HG02943 (cell line): Measurements from ENCODE around the gene KBTBD3.
"Not testable (repeated sequence)": the region's sequence is repeated elsewhere in the genome, so short reads cannot be mapped to it uniquely, and the experiment has no call there.

Experiments used
- ATAC-seq: cut with Tn5 transposase; IDR thresholded peaks from one replicate; pipeline ENCODE4 v1.9.1; 2021; ENCODE audit warnings: mild to moderate bottlenecking, low read depth, moderate library complexity; ENCODE audit not compliant: unreplicated experiment

KBTBD3 gene

GRCh38 chr11:106061954-106062949 is 14.9 kb downstream of the KBTBD3 start:
- no peak for ATAC-seq

- no peak for ATAC-seq
Observed at GRCh38 chr11:106061249-106061784, 15.8 kb downstream of the KBTBD3 start.

GRCh38 chr11:106059617-106060016 is 17.5 kb downstream of the KBTBD3 start:
- ATAC-seq = no peak

- not testable (repeated sequence) for ATAC-seq
Observed at GRCh38 chr11:106058377-106058776, 18.8 kb downstream of the KBTBD3 start.

- ATAC-seq = no peak
Observed at GRCh38 chr11:106051103-106051502, 26.0 kb downstream of the KBTBD3 start.

- ATAC-seq = no peak
Observed at GRCh38 chr11:106049727-106050476, 27.2 kb downstream of the KBTBD3 start.

GRCh38 chr11:106047631-106048030 is 29.5 kb downstream of the KBTBD3 start:
- ATAC-seq = no peak

GRCh38 chr11:106043540-106043939 is 33.6 kb downstream of the KBTBD3 start:
- no peak for ATAC-seq

GRCh38 chr11:106032861-106033260 is 44.3 kb downstream of the KBTBD3 start:
- no peak for ATAC-seq

GRCh38 chr11:106031936-106032335 is 45.2 kb downstream of the KBTBD3 start:
- ATAC-seq = no peak

- no peak for ATAC-seq
Observed at GRCh38 chr11:106031202-106031810, 45.8 kb downstream of the KBTBD3 start.

GRCh38 chr11:106030609-106031008 is 46.5 kb downstream of the KBTBD3 start:
- no peak for ATAC-seq

- ATAC-seq = no peak
Observed at GRCh38 chr11:106022795-106023275, 54.3 kb downstream of the KBTBD3 start.

- peak; percentile 99 for ATAC-seq
Observed at GRCh38 chr11:106021967-106022794, 55.0 kb downstream of the KBTBD3 start, which contains the start of gene MSANTD4. MSANTD4 (minus strand) TSS chr11:106022240; CDS start chr11:106010917, 11,323 bp downstream.

GRCh38 chr11:106021181-106021966 is 55.8 kb downstream of the KBTBD3 start:
- peak; percentile 14 for ATAC-seq

- ATAC-seq = no peak
Observed at GRCh38 chr11:106017093-106017492, 60.1 kb downstream of the KBTBD3 start.

- no peak for ATAC-seq
Observed at GRCh38 chr11:106015066-106015465, 62.1 kb downstream of the KBTBD3 start.

- no peak for ATAC-seq
Observed at GRCh38 chr11:106014620-106015019, 62.5 kb downstream of the KBTBD3 start.

- ATAC-seq = no peak
Observed at GRCh38 chr11:106014035-106014434, 63.1 kb downstream of the KBTBD3 start.
